Left lung (tissue), 10 donors: ENCODE measurements around the gene GSC2. TPM values are rescaled to one million over a fixed set of nuclear protein-coding genes. Genes with fewer than 3 reads are reported as not detected.

ENCODE experiments used
- ATAC-seq: fragments of 200-7000 bp; cut with Tn5 transposase; one replicate; pipeline ENCODE4 v1.9.1; 2020; ENCODE audit warnings: moderate library complexity
- DNase-seq, 4 donors: peaks; one replicate each; pipeline ENCODE4 v3.0.0-alpha.2; 2013 to 2020
- H3K27ac ChIP-seq, 2 donors: fragments of 200-600 bp; sonication (generic) in 1 of 2; one replicate each; pipeline versions ENCODE4 v1.5.0 to v1.8.0; 2020 to 2021
- H3K27me3 ChIP-seq, 2 donors: fragments of 200-600 bp; sonication (generic) in 1 of 2; one replicate each; pipeline versions ENCODE4 v1.5.0 to v1.8.0; 2020 to 2021
- H3K36me3 ChIP-seq, 2 donors: fragments of 200-600 bp; sonication (generic) in 1 of 2; one replicate each; pipeline versions ENCODE4 v1.5.0 to v1.8.0; 2020 to 2021
- H3K4me1 ChIP-seq, 2 donors: fragments of 200-600 bp; one replicate each; pipeline ENCODE4 v1.8.0; 2021
- H3K4me3 ChIP-seq, 2 donors: fragments of 200-600 bp; sonication (generic) in 1 of 2; one replicate each; pipeline versions ENCODE4 v1.5.0 to v1.8.0; 2020 to 2021; ENCODE audit warnings: mild to moderate bottlenecking in 1 of 2
- H3K9me3 ChIP-seq, 2 donors: fragments of 200-600 bp; sonication (generic) in 1 of 2; one replicate each; pipeline versions ENCODE4 v1.5.0 to v1.8.0; 2020 to 2021
- intact Hi-C, 2 donors: fragments of 100-400 bp; cut with DNase I; formaldehyde crosslinking; loops; one replicate each; pipeline versions ENCODE4 v1.11.2 to v1.14.2; 2022
- polyA plus RNA-seq, 6 donors: library from polyadenylated mRNA; unstranded; fragments of 120-200 nt; gene quantifications; one replicate each; pipeline ENCODE4 v1.2.1, GENCODE V29; 2013; ENCODE audit not compliant: insufficient read length in 6 of 6
- total RNA-seq, 2 donors: library from RNA; stranded (reverse); fragmentation: NEBNext Ultra II Directional; extraction: Animal tissue kit (Norgen Biotek cat#: 25700); gene quantifications; one replicate each; pipeline ENCODE4 v1.2.1, GENCODE V29; 2021
- TF ChIP-seq, protein P1 (sequence below), 2 donors: fragments of 200-600 bp; sonication (generic) in 1 of 2; IDR thresholded peaks; one replicate each; pipeline versions ENCODE4 v1.5.0 to v1.8.0; 2021; ENCODE audit warnings: antibody characterized with exemption in 2 of 2
- donor health status: DM: no; HTN: yes; CAD: no.
- donor health status: DM: no; HTN: no; CAD: no.

Gene GSC2
- total and polyA plus RNA-seq, 8 donors: not detected

DNA sequence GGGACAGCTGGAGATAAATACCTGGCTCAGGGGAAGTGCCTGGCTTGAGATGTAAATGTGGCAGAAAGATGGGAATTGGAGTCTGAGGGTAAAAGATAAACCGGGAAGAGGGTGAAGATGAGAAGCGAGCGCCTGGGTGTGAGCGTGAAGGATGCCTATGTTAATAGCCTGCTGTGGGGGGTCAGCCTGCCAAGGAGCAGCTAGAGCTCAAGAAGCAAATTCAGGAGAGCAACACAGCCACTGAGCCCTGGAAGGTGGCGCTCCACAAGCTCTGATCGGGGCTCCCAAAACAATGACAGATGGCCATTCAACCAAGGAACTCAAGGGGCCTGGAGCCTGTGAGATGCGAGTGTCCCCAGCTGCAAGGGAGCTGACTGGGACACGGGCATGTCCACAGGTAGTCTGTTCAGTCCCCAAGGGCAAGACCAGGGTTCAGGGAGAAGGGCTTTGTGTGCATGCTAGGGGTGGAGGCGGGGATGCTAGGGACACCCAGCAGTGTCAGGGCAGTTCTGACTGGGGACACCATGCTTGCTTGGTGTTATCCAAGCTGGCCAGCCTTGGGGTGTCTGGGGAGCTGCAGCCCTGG, 2.8 kb downstream of the GSC2 start:
- intact Hi-C loops: no loop called here
- Histone ChIP-seq H3K4me3 (no peak overlapping the region), H3K4me1 (peaks cover 9 to 30% of the 10 kb centered on the region in 2 donors), H3K9me3 (no peaks in the 10 kb centered on the region), H3K27me3 (peaks cover 42 to 54% of the 10 kb centered on the region in 2 donors), H3K36me3 (peaks cover 0 to 6% of the 10 kb centered on the region in 2 donors), H3K27ac (no peak overlapping the region)
- DNase-seq: no peak
- TF ChIP-seq, protein P1, sequence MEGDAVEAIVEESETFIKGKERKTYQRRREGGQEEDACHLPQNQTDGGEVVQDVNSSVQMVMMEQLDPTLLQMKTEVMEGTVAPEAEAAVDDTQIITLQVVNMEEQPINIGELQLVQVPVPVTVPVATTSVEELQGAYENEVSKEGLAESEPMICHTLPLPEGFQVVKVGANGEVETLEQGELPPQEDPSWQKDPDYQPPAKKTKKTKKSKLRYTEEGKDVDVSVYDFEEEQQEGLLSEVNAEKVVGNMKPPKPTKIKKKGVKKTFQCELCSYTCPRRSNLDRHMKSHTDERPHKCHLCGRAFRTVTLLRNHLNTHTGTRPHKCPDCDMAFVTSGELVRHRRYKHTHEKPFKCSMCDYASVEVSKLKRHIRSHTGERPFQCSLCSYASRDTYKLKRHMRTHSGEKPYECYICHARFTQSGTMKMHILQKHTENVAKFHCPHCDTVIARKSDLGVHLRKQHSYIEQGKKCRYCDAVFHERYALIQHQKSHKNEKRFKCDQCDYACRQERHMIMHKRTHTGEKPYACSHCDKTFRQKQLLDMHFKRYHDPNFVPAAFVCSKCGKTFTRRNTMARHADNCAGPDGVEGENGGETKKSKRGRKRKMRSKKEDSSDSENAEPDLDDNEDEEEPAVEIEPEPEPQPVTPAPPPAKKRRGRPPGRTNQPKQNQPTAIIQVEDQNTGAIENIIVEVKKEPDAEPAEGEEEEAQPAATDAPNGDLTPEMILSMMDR (IDR thresholded peaks at IDR 0.05): no peak
- no peak for ATAC-seq

DNA sequence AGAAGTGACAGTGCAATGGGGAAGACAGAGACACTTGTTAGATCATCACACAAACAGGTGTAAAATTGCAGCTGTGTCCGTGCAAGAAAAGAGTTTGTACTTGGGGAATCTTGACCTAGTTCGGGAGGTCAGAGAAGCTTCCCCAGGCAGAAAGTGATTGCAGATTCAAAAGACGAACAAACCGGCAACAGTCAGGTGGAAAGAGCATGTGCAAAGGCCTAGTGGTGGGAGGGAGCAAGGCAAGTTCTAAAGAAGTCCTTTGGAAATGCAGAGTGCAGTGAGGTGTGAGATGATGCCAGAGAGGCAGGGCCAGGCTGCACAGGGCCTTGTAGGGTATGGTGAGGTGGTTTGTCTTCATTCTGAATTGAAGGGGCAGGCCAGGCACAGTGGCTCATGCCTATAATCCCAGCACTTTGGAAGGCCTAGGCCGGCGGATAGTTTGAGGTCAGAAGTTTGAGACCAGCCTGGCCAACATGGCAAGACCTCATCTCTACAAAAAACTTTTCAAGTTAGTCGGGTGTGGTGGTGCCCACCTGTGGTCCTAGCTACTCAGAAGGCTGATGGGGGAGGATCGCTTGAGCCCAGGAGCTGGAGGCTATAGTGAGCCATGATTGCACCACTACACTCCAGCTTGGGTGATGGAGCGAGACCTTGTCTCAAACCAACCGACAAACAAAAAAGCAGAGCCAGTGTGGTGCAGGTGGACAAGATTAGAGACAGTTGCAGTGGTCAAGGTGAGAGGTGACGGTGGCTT, 3.7 kb downstream of the GSC2 start:
- no peaks in the 10 kb centered on the region for H3K9me3 ChIP-seq
- H3K27me3 ChIP-seq: peaks cover 33 to 45% of the 10 kb centered on the region in 2 donors
- no peak overlapping the region for H3K27ac ChIP-seq
- DNase-seq: no peak
- intact Hi-C loops: no loop called here
- peaks cover 0 to 15% of the 10 kb centered on the region in 2 donors for H3K36me3 ChIP-seq
- TF ChIP-seq, protein P1 (IDR thresholded peaks at IDR 0.05): no peak
- no peak overlapping the region for H3K4me3 ChIP-seq
- H3K4me1 ChIP-seq: peaks cover 9 to 30% of the 10 kb centered on the region in 2 donors
- no peak for ATAC-seq

DNA sequence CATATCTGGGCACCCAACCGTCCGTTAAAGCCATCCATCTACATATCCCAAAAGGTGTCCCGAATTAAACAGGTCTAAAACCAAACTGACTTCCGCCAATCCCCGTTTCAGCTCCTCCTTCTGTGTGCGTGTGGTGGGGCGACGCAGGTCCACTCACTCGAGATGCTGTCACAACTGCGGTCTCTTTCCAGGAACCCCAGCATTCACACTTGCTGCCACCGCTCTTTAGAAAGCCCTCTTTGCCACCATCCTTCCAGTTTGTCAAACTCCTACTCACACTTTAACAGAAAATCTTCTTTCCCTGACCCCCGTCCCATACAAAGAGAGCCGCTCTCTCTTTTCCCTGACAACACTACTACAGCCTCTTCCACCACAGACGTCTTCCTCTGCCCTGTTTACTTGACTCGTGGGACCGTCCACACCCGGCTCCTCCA, 6.1 kb downstream of the GSC2 start:
- H3K27me3 ChIP-seq: peaks cover 13 to 22% of the 10 kb centered on the region in 2 donors
- H3K27ac ChIP-seq: peak overlapping the region in 1 of 2 donors; percentile 73
- H3K9me3 ChIP-seq: no peaks in the 10 kb centered on the region
- peak; percentile 12 for ATAC-seq
- intact Hi-C loops: no loop called here
- H3K4me3 ChIP-seq: peak overlapping the region; percentile 84 to 86
- H3K4me1 ChIP-seq: peaks cover 6 to 19% of the 10 kb centered on the region in 2 donors
- DNase-seq: no peak
- peaks cover 0 to 39% of the 10 kb centered on the region in 2 donors for H3K36me3 ChIP-seq
- TF ChIP-seq, protein P1 (IDR thresholded peaks at IDR 0.05): no peak

DNA sequence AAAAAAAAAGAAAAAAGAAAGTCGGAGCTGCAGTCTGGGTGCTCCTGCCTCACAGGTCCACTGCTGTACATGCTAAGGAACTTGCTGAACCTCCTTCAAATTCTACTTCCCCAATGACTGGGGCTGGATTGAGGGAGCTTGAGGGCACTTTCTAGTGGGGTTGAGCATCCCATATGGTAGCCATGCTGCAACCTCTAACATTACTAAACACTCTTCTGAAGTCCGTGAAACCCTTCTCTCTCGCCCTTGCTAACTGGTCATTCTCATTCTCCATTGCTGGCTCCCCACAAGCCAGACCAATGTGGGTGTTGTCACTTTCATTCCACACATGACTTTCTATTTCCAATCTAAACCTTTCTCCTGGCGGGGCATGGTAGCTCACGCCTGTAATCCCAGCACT, 6.9 kb downstream of the GSC2 start:
- Histone ChIP-seq H3K27ac (no peak overlapping the region), H3K4me3 (peak overlapping the region in 1 of 2 donors; percentile 86), H3K4me1 (peaks cover 6 to 18% of the 10 kb centered on the region in 2 donors), H3K9me3 (no peaks in the 10 kb centered on the region), H3K36me3 (peaks cover 0 to 47% of the 10 kb centered on the region in 2 donors), H3K27me3 (peaks cover 5 to 14% of the 10 kb centered on the region in 2 donors)
- DNase-seq: no peak
- ATAC-seq: no peak
- intact Hi-C loops: no loop called here
- TF ChIP-seq, protein P1 (IDR thresholded peaks at IDR 0.05): no peak

DNA sequence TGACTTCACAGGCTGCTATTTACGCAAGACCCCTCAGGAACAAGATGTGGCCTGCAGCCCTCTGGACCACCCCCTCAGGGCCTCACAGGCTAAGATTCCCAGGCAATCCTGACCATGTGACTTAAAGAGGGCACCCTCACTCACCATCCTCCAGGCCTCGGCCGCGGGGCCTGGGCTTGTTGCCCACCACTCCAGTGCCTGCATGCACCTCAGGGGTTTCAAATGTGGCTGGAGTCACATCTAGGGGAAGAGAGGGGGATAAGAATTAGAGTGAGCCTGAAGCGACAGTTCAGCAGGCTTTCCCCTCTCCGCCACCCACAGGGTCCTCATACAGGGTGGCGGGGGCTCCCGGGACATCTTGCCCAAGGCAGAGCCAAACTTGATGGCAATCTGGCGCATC, 7.7 kb downstream of the GSC2 start:
- ATAC-seq: no peak
- no peak overlapping the region for H3K4me3 ChIP-seq
- peaks cover 0 to 6% of the 10 kb centered on the region in 2 donors for H3K27me3 ChIP-seq
- H3K36me3 ChIP-seq: peaks cover 0 to 55% of the 10 kb centered on the region in 2 donors
- H3K27ac ChIP-seq: no peak overlapping the region
- TF ChIP-seq, protein P1 (IDR thresholded peaks at IDR 0.05): no peak
- peaks cover 6 to 18% of the 10 kb centered on the region in 2 donors for H3K4me1 ChIP-seq
- no peaks in the 10 kb centered on the region for H3K9me3 ChIP-seq
- no peak for DNase-seq
- intact Hi-C loops: no loop called here
